ENCODE measurements around the gene EPYC. TPM values are rescaled to one million over a fixed set of nuclear protein-coding genes. Genes with fewer than 3 reads are reported as not detected.

Gene EPYC, protein sequence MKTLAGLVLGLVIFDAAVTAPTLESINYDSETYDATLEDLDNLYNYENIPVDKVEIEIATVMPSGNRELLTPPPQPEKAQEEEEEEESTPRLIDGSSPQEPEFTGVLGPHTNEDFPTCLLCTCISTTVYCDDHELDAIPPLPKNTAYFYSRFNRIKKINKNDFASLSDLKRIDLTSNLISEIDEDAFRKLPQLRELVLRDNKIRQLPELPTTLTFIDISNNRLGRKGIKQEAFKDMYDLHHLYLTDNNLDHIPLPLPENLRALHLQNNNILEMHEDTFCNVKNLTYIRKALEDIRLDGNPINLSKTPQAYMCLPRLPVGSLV
- total RNA-seq = not detected

DNA sequence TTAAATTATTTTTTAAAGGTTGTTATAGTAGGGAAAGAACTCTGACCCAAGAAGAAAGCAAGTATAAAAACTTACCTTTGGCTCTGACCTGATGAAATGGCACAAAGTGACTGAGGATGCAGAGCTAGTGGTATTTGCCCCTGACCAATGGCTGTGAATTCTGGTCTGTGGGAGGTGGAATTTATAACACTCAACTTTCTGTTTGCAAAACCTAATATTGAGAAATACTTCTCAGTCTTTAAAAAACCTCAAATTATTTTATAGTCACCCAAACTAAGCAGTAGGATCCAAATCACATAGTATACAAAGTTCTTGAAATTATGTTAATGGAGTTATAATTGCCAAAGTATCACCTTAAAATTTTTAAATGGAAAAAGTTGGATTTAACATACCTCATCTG, at the start of gene EPYC:
Gene EPYC (minus strand): TSS at position 101 of the 400 bp plus-strand sequence. CDS start 2,407 bp downstream, outside the sequence.
- ATAC-seq (no peak), DNase-seq (no peak)
- peaks cover 3% of the 10 kb centered on the region for H3K27me3 Mint-ChIP-seq (ENCODE audit: low read depth)
- peaks cover 9% of the 10 kb centered on the region for H3K4me1 Mint-ChIP-seq (ENCODE audit: low read depth)
- no peak within 1 kb of the TSS for H3K4me3 Mint-ChIP-seq
- no peaks in the 10 kb centered on the region for H3K36me3 Mint-ChIP-seq (ENCODE audit: insufficient read depth)
- no peaks in the 10 kb centered on the region for H3K9me3 Mint-ChIP-seq

DNA sequence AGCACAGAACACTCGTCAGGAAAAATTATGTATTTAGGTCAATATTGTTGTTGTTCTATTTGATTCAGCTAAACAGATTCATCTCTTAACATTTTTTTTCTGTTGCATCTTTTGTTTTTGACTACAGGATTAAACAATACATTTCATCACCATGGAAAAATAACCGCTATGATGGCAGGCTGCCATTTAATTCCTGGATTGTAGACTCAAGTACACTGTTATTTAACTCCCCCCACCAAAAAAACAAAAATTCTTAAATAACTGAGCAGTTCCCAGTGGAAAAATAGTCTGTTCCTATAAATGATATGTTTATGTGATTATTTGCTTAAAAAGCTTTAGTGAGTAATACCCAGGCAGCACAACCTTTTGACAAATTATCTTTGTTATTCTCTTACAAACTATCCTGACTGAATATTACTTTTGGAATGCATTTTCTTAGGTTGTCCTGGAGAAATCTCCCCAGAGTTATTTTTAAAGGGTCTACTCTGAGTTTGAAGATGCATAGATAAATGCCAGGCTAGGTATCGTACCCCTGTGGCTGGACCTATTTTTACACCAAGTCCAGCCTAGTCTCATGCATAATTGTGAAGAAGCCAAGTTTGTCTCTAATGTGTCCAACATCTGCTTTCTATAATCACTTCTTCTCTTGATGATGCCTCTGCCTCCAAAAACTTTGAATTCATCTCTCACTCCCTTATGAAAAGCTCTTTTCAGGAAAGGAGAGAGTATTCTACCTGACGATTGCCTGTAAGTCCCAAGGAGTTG, 49.4 kb upstream of the EPYC start:
- H3K36me3 Mint-ChIP-seq (ENCODE audit: insufficient read depth) = no peaks in the 10 kb centered on the region
- no peaks in the 10 kb centered on the region for H3K27me3 Mint-ChIP-seq (ENCODE audit: low read depth)
- ATAC-seq (no peak), DNase-seq (no peak)
- H3K4me1 Mint-ChIP-seq (ENCODE audit: low read depth) = no peaks in the 10 kb centered on the region
- H3K9me3 Mint-ChIP-seq = no peaks in the 10 kb centered on the region
- no peak overlapping the region for H3K4me3 Mint-ChIP-seq

DNA sequence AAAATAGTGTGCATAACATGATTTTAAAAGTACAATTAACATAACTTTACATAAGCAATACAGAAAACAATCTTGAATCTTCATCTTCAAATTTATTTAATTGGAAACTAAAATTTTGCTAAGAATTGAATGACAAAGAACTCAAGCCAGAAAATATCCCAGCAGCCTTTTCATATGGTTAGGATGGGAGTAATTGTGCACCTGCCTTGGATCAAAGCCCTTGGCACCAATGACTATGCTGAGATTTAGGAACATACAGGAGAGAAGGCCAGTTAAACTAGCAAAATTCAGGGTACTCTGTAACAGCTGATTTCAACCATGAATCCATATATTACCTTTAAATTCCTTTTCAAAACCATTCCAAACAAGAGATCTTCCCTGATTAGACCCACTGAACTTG, 47.3 kb upstream of the EPYC start:
- Mint-ChIP-seq H3K9me3 (no peaks in the 10 kb centered on the region), H3K4me1 (ENCODE audit: low read depth) (no peaks in the 10 kb centered on the region), H3K4me3 (no peak overlapping the region), H3K27me3 (ENCODE audit: low read depth) (no peaks in the 10 kb centered on the region), H3K36me3 (ENCODE audit: insufficient read depth) (no peaks in the 10 kb centered on the region)
- DNase-seq (no peak), ATAC-seq (no peak)

DNA sequence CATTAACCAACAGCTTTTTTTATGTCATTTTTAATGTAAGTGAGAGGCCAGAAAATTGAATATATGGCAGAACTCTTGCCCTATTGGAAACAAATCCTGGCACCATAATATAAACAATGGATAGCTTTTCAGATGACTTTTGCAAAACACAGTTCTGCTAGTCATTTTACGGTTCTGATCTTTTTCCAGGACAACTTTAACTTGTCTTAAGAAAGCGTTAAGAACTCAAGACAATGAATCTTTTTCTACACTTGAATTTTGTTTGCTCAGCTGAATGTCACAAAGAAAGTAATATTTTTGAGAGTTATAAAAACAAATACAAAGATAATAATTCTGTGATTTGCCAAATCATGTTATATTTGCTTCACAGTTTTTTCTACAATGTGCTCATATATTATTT, 39.8 kb upstream of the EPYC start:
- ATAC-seq (no peak), DNase-seq (no peak)
- Mint-ChIP-seq H3K36me3 (ENCODE audit: insufficient read depth) (no peaks in the 10 kb centered on the region), H3K9me3 (peaks cover 4% of the 10 kb centered on the region), H3K4me1 (ENCODE audit: low read depth) (no peaks in the 10 kb centered on the region), H3K27me3 (ENCODE audit: low read depth) (no peaks in the 10 kb centered on the region), H3K4me3 (no peak overlapping the region)

DNA sequence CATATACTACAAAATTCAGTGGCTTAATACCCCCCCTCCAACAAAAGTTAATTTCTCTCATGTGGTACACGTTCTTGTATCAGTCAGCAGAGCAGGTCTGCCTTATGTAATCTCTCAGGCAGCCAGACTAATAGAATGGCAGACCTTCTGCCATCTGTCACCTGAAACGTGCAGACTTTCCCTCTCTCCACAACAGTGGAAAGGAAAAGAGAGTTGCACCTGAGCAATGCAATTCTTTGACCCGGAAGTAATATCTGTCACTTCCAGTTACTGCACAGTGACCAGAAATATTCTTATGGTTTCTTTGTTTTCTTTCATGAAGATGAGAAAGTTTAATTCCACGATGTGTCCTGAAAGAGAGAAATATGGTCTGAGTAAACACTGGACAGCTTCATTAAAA, 38.6 kb upstream of the EPYC start:
- H3K4me1 Mint-ChIP-seq (ENCODE audit: low read depth) = no peaks in the 10 kb centered on the region
- H3K36me3 Mint-ChIP-seq (ENCODE audit: insufficient read depth) = no peaks in the 10 kb centered on the region
- no peaks in the 10 kb centered on the region for H3K27me3 Mint-ChIP-seq (ENCODE audit: low read depth)
- peaks cover 4% of the 10 kb centered on the region for H3K9me3 Mint-ChIP-seq
- ATAC-seq = no peak
- no peak for DNase-seq
- H3K4me3 Mint-ChIP-seq = no peak overlapping the region

DNA sequence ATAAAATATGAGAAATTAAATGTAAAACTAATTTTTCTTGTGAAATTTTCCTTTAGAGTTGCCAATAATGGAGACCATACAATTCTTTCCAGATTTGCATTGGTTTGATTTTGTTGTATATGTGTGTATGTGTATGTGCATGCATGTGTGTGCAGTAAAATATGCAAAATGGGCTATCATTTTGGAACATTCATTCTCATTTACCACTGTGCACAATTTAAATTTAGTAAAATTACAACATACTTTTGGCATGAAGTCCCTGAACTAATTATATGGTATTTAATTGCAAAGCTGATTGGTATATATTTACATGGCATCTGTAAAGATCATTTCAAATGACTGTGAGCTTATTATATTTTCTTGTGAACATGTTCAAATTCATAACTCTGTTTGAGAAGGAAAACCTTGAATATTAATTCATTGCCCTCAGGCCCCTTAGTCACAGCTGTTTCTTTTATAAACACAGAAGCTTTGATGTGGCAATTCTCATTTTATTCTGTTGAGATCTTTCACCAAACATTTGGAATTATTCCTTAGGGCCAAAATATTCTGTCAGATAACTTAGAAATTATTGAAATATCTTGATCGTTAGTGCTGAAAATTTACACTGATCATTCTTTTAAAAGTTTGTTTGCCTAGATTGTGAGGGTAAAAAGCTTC, 35.5 kb upstream of the EPYC start:
- no peak overlapping the region for H3K4me3 Mint-ChIP-seq
- H3K4me1 Mint-ChIP-seq (ENCODE audit: low read depth) = no peaks in the 10 kb centered on the region
- no peak for DNase-seq
- ATAC-seq = no peak
- H3K27me3 Mint-ChIP-seq (ENCODE audit: low read depth) = no peaks in the 10 kb centered on the region
- H3K9me3 Mint-ChIP-seq = peaks cover 4% of the 10 kb centered on the region
- H3K36me3 Mint-ChIP-seq (ENCODE audit: insufficient read depth) = no peaks in the 10 kb centered on the region

DNA sequence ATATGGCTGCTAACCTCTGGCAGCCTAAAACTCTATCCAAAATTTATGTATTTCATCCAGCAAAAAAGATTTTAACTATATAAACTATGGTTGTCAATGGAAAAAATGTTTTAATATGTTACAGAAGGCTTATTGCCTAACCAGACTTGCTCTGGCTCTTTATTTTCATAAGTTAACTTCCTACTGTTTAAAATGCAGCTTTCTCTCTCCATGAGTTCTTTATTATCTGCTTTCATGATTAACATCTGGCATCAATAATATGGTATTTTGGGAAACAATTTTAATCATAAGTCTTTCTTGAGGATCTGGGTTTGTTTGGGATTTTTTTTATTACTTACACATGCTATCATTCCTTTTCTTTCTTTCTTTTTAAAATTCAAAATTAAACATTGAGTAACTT, 32.5 kb upstream of the EPYC start:
- no peaks in the 10 kb centered on the region for H3K27me3 Mint-ChIP-seq (ENCODE audit: low read depth)
- DNase-seq = no peak
- H3K9me3 Mint-ChIP-seq = peaks cover 4% of the 10 kb centered on the region
- no peak for ATAC-seq
- H3K4me3 Mint-ChIP-seq = no peak overlapping the region
- H3K4me1 Mint-ChIP-seq (ENCODE audit: low read depth) = no peaks in the 10 kb centered on the region
- H3K36me3 Mint-ChIP-seq (ENCODE audit: insufficient read depth) = no peaks in the 10 kb centered on the region

DNA sequence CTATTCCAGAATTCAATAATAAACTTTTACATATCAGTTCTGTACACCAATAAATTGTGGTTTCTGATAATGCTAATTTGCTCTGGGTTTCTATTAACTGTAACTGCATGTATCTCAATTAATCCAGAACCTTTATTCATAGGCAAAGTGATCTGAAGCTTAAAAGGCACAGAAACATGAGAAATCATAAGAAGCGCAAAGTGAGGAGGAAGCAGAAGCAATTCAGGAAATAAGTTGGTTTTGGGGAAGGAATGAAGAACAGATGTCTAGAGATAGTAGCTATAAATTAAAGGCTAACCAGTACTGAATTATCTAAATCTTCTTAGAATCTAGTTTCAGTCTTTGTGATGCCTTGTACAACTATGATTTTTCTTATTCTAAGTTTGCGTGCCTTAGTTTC, 28.5 kb upstream of the EPYC start:
- H3K27me3 Mint-ChIP-seq (ENCODE audit: low read depth) = peaks cover 2% of the 10 kb centered on the region
- H3K4me1 Mint-ChIP-seq (ENCODE audit: low read depth) = no peaks in the 10 kb centered on the region
- no peaks in the 10 kb centered on the region for H3K36me3 Mint-ChIP-seq (ENCODE audit: insufficient read depth)
- ATAC-seq (no peak), DNase-seq (no peak)
- H3K9me3 Mint-ChIP-seq = no peaks in the 10 kb centered on the region
- H3K4me3 Mint-ChIP-seq = no peak overlapping the region

DNA sequence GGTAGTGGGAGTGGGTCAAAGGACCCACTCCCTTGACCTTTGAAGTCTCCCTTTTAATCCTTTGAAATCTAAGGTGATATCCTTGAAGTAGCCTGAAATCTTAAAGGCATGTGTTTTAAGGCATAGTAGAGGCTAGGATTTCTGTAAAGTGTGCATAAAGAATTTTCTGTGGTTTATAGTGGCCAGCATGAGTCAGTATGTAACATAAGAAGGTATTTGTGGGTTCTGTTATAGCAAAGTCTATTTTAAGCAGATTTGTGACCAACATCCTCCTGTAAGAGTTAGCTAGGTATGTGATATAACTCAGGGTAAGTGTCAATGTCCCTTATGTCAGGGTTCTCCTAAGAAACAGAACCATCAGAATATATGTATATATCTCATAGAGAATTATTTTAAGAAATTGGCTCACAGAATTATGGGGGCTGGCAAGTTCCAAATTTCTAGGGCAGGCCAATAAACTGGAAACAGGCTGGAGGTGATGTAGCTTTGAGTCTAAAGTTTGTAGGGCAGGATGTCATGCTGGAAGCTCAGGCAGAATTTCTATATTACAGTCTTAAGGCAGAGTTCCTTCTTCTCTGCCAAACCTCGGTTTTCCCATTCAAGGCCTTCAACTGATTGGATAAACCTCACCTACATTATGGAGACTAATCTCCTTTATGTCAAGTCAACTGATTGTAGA, 18.7 kb upstream of the EPYC start:
- peaks cover 3% of the 10 kb centered on the region for H3K27me3 Mint-ChIP-seq (ENCODE audit: low read depth)
- ATAC-seq (peak in 1 of 2 donors; percentile 18), DNase-seq (no peak)
- no peaks in the 10 kb centered on the region for H3K4me1 Mint-ChIP-seq (ENCODE audit: low read depth)
- no peaks in the 10 kb centered on the region for H3K9me3 Mint-ChIP-seq
- H3K4me3 Mint-ChIP-seq = no peak overlapping the region
- H3K36me3 Mint-ChIP-seq (ENCODE audit: insufficient read depth) = no peaks in the 10 kb centered on the region

DNA sequence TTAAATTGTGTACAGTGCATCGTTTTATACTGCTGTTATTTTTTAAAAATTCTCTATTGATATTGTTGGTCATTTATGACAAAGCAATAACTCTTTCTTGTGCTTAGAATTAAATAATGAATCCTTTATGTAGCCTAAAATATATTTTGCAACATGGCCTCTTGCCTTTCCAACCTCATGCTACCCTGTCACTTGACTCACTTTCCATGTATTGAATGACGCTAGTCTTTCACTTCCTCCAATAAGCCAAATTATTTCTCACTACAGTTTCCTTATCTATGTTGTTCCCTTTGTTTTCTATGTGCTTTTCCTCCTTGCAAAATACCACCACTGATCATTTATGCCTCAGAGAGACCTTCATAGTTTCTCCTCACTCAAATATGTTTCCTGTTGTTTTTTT, 16.3 kb upstream of the EPYC start:
- no peaks in the 10 kb centered on the region for H3K4me1 Mint-ChIP-seq (ENCODE audit: low read depth)
- H3K27me3 Mint-ChIP-seq (ENCODE audit: low read depth) = peaks cover 3% of the 10 kb centered on the region
- no peak for DNase-seq
- H3K36me3 Mint-ChIP-seq (ENCODE audit: insufficient read depth) = no peaks in the 10 kb centered on the region
- no peak overlapping the region for H3K4me3 Mint-ChIP-seq
- no peaks in the 10 kb centered on the region for H3K9me3 Mint-ChIP-seq
- no peak for ATAC-seq

DNA sequence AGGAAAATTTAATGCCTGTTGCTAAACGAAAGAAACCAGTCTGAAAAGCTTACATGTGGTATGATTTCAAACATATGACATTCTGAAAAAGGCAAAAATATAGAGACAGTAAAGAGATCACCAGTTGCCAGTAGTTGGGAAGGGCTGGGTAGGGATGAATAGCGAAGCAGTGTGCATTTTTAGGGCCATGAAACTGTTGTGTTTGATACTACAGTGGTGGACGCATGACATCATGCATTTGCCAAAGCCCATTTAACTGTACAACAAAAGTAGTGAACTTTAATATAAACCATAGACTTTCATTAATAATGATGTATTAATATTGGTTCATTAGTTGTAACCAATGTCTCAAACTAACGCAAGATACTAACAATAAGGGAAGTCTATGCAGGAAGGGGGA, 14.7 kb upstream of the EPYC start:
- Mint-ChIP-seq H3K4me3 (no peak overlapping the region), H3K36me3 (ENCODE audit: insufficient read depth) (no peaks in the 10 kb centered on the region)

DNA sequence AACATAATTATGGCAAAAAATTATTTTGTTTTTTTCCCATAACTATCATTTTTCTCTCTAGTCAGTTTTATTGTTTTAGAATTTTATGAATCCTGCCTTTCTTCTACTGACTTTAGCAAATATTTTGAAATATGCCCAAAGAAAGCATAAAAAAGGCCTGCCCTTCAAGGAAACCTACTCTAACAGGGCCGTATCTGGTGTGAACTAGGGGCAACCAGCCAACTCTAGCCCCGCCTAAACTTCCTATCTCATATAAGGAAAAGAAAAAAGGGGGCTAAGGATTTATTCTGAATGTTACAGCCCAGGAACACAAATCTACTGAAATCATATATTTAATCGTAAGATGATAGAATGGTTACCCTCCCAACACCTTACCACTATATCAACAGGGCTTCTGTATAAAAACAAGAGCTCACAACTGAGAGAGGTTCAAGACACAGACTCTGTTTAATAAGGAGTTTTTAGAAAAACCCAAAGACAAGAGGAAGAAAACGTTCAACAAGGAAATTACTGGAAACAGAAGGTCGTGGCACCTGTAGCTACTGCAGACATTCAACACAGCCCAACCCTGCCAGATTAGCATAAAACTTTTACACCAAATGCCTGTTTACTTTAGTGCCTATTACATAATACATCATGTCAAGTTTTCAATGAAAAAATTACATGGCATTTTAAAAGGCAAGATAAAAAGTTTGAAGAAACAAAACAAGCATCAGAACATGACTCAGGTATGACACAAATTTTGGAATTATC, 12.9 kb upstream of the EPYC start:
- ATAC-seq (no peak), DNase-seq (no peak)
- Mint-ChIP-seq H3K36me3 (ENCODE audit: insufficient read depth) (no peaks in the 10 kb centered on the region), H3K27me3 (ENCODE audit: low read depth) (no peaks in the 10 kb centered on the region), H3K4me3 (no peak overlapping the region), H3K4me1 (ENCODE audit: low read depth) (no peaks in the 10 kb centered on the region), H3K9me3 (peaks cover 3% of the 10 kb centered on the region)

More for the DNA sequence above, 14.7 kb upstream of the EPYC start:
- Mint-ChIP-seq H3K4me1 (ENCODE audit: low read depth) (no peaks in the 10 kb centered on the region), H3K27me3 (ENCODE audit: low read depth) (peaks cover 3% of the 10 kb centered on the region), H3K9me3 (peaks cover 3% of the 10 kb centered on the region)
- DNase-seq (no peak), ATAC-seq (no peak)

DNA sequence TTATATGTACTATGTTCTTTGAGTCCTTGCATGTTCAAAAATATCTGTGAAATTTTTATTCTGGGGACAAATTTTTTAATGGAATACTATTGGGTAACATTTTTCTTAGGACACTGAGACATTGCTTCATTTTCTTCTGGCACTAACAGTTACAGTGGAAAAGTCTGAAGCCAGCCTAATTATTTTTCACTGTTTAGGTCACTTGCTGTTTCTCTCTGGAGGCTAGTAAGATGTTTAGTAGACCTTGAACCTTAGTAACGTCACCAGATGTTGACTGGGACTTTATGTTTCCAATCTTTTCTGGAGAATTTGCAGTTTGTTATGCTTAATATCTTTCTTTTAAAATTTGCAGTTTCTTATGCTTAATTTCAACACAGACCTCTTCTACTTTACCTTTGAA, 12.3 kb upstream of the EPYC start:
- H3K4me3 Mint-ChIP-seq = no peak overlapping the region
- peaks cover 3% of the 10 kb centered on the region for H3K9me3 Mint-ChIP-seq
- H3K36me3 Mint-ChIP-seq (ENCODE audit: insufficient read depth) = no peaks in the 10 kb centered on the region
- H3K27me3 Mint-ChIP-seq (ENCODE audit: low read depth) = no peaks in the 10 kb centered on the region
- ATAC-seq = no peak
- DNase-seq = no peak
- no peaks in the 10 kb centered on the region for H3K4me1 Mint-ChIP-seq (ENCODE audit: low read depth)
